HCT116 (cell line): ENCODE data around the gene CCDC198. TPM values are rescaled to one million over a fixed set of nuclear protein-coding genes. Genes with fewer than 3 reads are reported as not detected.

Experiments used
- ATAC-seq: fragments of 200-7000 bp; cut with Tn5 transposase; 2 replicates; pipeline ENCODE4 v1.9.1; 2020; ENCODE audit warnings: mild to moderate bottlenecking, moderate library complexity
- BruUV-seq: library from RNA; stranded (reverse); fragments of 400-500 nt; replicated peaks from 2 replicates; lab custom pipeline; 2021; lab: Mats Ljungman, UMichigan
- CTCF ChIA-PET: fragments of 300-600 bp; sonication (Branson Sonifier 250); formaldehyde crosslinking; loops from one replicate; lab custom pipeline; 2021; ENCODE audit warnings: antibody characterized with exemption; lab: Charles Lee
- POLR2A ChIA-PET: fragments of 300-600, 350-600 bp; sonication (Branson Sonifier 250); formaldehyde crosslinking; loops from one replicate; lab custom pipeline; 2021; ENCODE audit warnings: antibody characterized with exemption; lab: Charles Lee
- RAD21 ChIA-PET, 2 experiments: fragments of 300-600 bp; sonication (Branson Sonifier 250); formaldehyde crosslinking; loops; one replicate each; lab custom pipeline; 2023; ENCODE audit warnings: low total read pairs in 2 of 2; ENCODE audit not compliant: uncharacterized antibody in 2 of 2, unreplicated experiment in 2 of 2, low non-redundant PET in 1 of 2; lab: Charles Lee
- DNase-seq: peaks from one replicate; pipeline ENCODE4 v3.0.0-alpha.2; 2010; ENCODE audit warnings: low read depth, low spot score
- H2AFZ ChIP-seq: fragments of 200-600 bp; shearing (Covaris generic), sonication (generic); 2 replicates; pipeline ENCODE4 v1.6.1; 2017; ENCODE audit warnings: low read depth, mixed run types, mixed read lengths, antibody characterized with exemption, low read length; ENCODE audit not compliant: poor library complexity, severe bottlenecking
- H3K27ac ChIP-seq: 2 replicates; pipeline ENCODE4 v1.5.1; 2012; ENCODE audit warnings: low read depth, low read length
- H3K27me3 ChIP-seq: fragments of 200-600 bp; sonication (generic); 2 replicates; pipeline ENCODE4 v1.6.1; 2016; ENCODE audit warnings: mixed run types, low read length, mixed read lengths; ENCODE audit not compliant: insufficient read depth
- H3K36me3 ChIP-seq, 2 experiments: fragments of 200-500 bp in 1 of 2; fragments of 200-600 bp in 1 of 2; sonication (Bioruptor generic) in 1 of 2; sonication (generic) in 1 of 2; 2 replicates each; pipeline versions ENCODE4 v1.5.1 to v1.6.1; 2014 to 2016; ENCODE audit warnings: low read length in 2 of 2, inconsistent platforms in 1 of 2, mixed read lengths in 1 of 2, mixed run types in 1 of 2; ENCODE audit not compliant: insufficient read depth in 2 of 2, control insufficient read depth in 1 of 2
- H3K4me1 ChIP-seq, 2 experiments: fragments of 200-600 bp in 1 of 2; sonication (generic) in 1 of 2; 2 replicates each; pipeline versions ENCODE4 v1.5.1 to v1.6.1; 2012 to 2017; ENCODE audit warnings: low read length in 2 of 2, inconsistent platforms in 1 of 2, mild to moderate bottlenecking in 1 of 2, mixed read lengths in 1 of 2, mixed run types in 1 of 2, moderate library complexity in 1 of 2; ENCODE audit not compliant: insufficient read depth in 2 of 2, control insufficient read depth in 1 of 2
- H3K4me2 ChIP-seq: fragments of 200-600 bp; sonication (generic); 2 replicates; pipeline ENCODE4 v1.6.1; 2017; ENCODE audit warnings: mixed run types, low read length, mixed read lengths
- H3K4me3 ChIP-seq, 2 experiments: fragments of 200-600 bp in 1 of 2; sonication (generic) in 1 of 2; replicated peaks in 1 of 2; 2 replicates each; pipeline ENCODE4 v1.5.1; 2011 to 2016; ENCODE audit warnings: low read length in 2 of 2, control low read depth in 1 of 2, low read depth in 1 of 2, mild to moderate bottlenecking in 1 of 2, mixed read lengths in 1 of 2, mixed run types in 1 of 2
- H3K79me2 ChIP-seq: fragments of 200-600 bp; sonication (generic); 2 replicates; pipeline ENCODE4 v1.6.1; 2017; ENCODE audit warnings: mild to moderate bottlenecking, mixed run types, low read length, moderate library complexity, mixed read lengths; ENCODE audit not compliant: insufficient read depth
- H3K9ac ChIP-seq: fragments of 200-600 bp; sonication (generic); 2 replicates; pipeline ENCODE4 v1.6.1; 2016; ENCODE audit warnings: low read length, mixed read lengths
- H3K9me2 ChIP-seq: fragments of 200-600 bp; sonication (generic), shearing (Covaris generic); 2 replicates; pipeline ENCODE4 v1.6.1; 2017; ENCODE audit warnings: mixed run types, mild to moderate bottlenecking, moderate library complexity; ENCODE audit not compliant: insufficient read depth
- H3K9me3 ChIP-seq, 2 experiments: fragments of 200-500 bp in 1 of 2; fragments of 200-600 bp in 1 of 2; sonication (Bioruptor generic) in 1 of 2; sonication (generic) in 1 of 2; 2 replicates each; pipeline ENCODE4 v1.6.1; 2014 to 2017; ENCODE audit warnings: low read length in 2 of 2, mixed read lengths in 2 of 2, inconsistent platforms in 1 of 2, low read depth in 1 of 2, mild to moderate bottlenecking in 1 of 2, mixed run types in 1 of 2, moderate library complexity in 1 of 2; ENCODE audit not compliant: control insufficient read depth in 1 of 2, insufficient read depth in 1 of 2
- H4K20me1 ChIP-seq: fragments of 200-600 bp; sonication (generic), shearing (Covaris generic); 2 replicates; pipeline ENCODE4 v1.6.1; 2017; ENCODE audit warnings: mixed run types, mild to moderate bottlenecking, moderate library complexity; ENCODE audit not compliant: insufficient read depth
- EGR1 ChIP-seq: IDR thresholded peaks from 2 replicates; pipeline ENCODE4 v1.6.1; 2012; ENCODE audit warnings: low read depth
- FOSL1 ChIP-seq: IDR thresholded peaks from 2 replicates; pipeline ENCODE4 v1.6.1; 2012; ENCODE audit warnings: low read depth
- REST ChIP-seq: IDR thresholded peaks from 2 replicates; pipeline ENCODE4 v1.6.1; 2012; ENCODE audit warnings: low read depth
- ZFX ChIP-seq: fragments of 450-650 bp; IDR thresholded peaks from 2 replicates; pipeline ENCODE4 v1.6.1; 2017
- ZNF274 ChIP-seq: fragments of 200-500 bp; sonication (Bioruptor generic); IDR thresholded peaks from 2 replicates; pipeline ENCODE4 v1.6.1; 2014; ENCODE audit warnings: mild to moderate bottlenecking, low read depth, low read length, inconsistent platforms
- intact Hi-C: fragments of 100-400 bp; cut with micrococcal nuclease; formaldehyde crosslinking; loops from 2 replicates; pipeline ENCODE4 v1.10.0; 2022
- total RNA-seq: library from RNA; stranded (reverse); gene quantifications from one replicate; pipeline ENCODE4 v1.2.1, GENCODE V29; 2021; ENCODE audit not compliant: unreplicated experiment

CCDC198 gene
- total RNA-seq, 1 experiment from 2014 or later, result not detected

GRCh38 chr14:57464008-57464730, 29.5 kb downstream of the CCDC198 start:
- Histone ChIP-seq H3K4me1 (peaks cover 5 to 12% of the 10 kb centered on the region in 2 experiments; a peak in 3 of 4 replicates), H3K9me2 (no peaks in the 10 kb centered on the region), H3K27ac (no peak overlapping the region), H3K4me2 (no peak overlapping the region), H4K20me1 (no peaks in the 10 kb centered on the region), H3K36me3 (no peaks in the 10 kb centered on the region), H3K27me3 (no peaks in the 10 kb centered on the region), H3K9me3 (no peaks in the 10 kb centered on the region), H3K9ac (no peak overlapping the region), H3K4me3 (no peak overlapping the region), H3K79me2 (no peaks in the 10 kb centered on the region)
- DNase-seq, result no peak
- POLR2A ChIA-PET, result no interaction called here
- intact Hi-C loops, result no loop called here
- peak; percentile 36; the same call in 1 of the 2 replicates for ATAC-seq
- RAD21 ChIA-PET, result no interaction called here
- no peak for TF ChIP-seq ZNF274
- no peak for TF ChIP-seq FOSL1
- TF ChIP-seq EGR1, result no peak
- TF ChIP-seq ZFX, result no peak
- TF ChIP-seq REST, result no peak
- TF ChIP-seq, all 23 proteins: peak for 0
- BruUV-seq, result no TSS peak
- CTCF ChIA-PET, result no interaction called here
- H2AFZ ChIP-seq, result no peak overlapping the region
